Mesenchymal stem cell (in vitro differentiated cells and primary cell): Measurements from ENCODE around the gene SLC7A14.
A peak's percentile ranks its signal among the peaks of the same experiment; 100 is the strongest.

Experiments
- DNase-seq: peaks from one replicate; pipeline ENCODE4 v3.0.0-alpha.2; 2013
- H2AFZ ChIP-seq: one replicate; pipeline ENCODE4 v1.6.1; 2013; ENCODE audit warnings: low read depth, mild to moderate bottlenecking, control low read depth, inconsistent platforms, low read length, moderate library complexity
- H2AK5ac ChIP-seq: 2 replicates; pipeline ENCODE4 v1.6.1; 2013; ENCODE audit warnings: low read length, moderate library complexity, mild to moderate bottlenecking, inconsistent platforms; ENCODE audit not compliant: severe bottlenecking
- H2BK120ac ChIP-seq: one replicate; pipeline ENCODE4 v1.6.1; 2013; ENCODE audit warnings: low read depth, mild to moderate bottlenecking, inconsistent platforms, low read length, moderate library complexity
- H2BK12ac ChIP-seq, 2 experiments: one replicate each; pipeline ENCODE4 v1.6.1; 2013; ENCODE audit warnings: inconsistent platforms in 2 of 2, low read length in 2 of 2, mild to moderate bottlenecking in 2 of 2, moderate library complexity in 2 of 2, control low read depth in 1 of 2
- H2BK15ac ChIP-seq: one replicate; pipeline ENCODE4 v1.6.1; 2013; ENCODE audit warnings: mild to moderate bottlenecking, low read depth, inconsistent platforms; ENCODE audit not compliant: poor library complexity, severe bottlenecking
- H2BK5ac ChIP-seq: 2 replicates; pipeline ENCODE4 v1.6.1; 2013; ENCODE audit warnings: low read depth, mild to moderate bottlenecking, low read length, control low read depth, inconsistent platforms; ENCODE audit not compliant: poor library complexity, severe bottlenecking
- H3K14ac ChIP-seq, 2 experiments: one replicate each; pipeline ENCODE4 v1.6.1; 2013; ENCODE audit warnings: inconsistent platforms in 2 of 2, low read length in 2 of 2, control low read depth in 1 of 2, mild to moderate bottlenecking in 1 of 2, moderate library complexity in 1 of 2
- H3K18ac ChIP-seq, 2 experiments: one replicate each; pipeline ENCODE4 v1.6.1; 2013; ENCODE audit warnings: inconsistent platforms in 2 of 2, low read length in 2 of 2, control low read depth in 1 of 2, low read depth in 1 of 2, mild to moderate bottlenecking in 1 of 2
- H3K23ac ChIP-seq, 2 experiments: one replicate each; pipeline ENCODE4 v1.6.1; 2013; ENCODE audit warnings: inconsistent platforms in 2 of 2, low read length in 2 of 2, mild to moderate bottlenecking in 2 of 2, moderate library complexity in 2 of 2, control low read depth in 1 of 2
- H3K27ac ChIP-seq: 2 replicates; pipeline ENCODE4 v1.5.1; 2013; ENCODE audit warnings: mild to moderate bottlenecking, moderate library complexity, low read length, control low read depth, inconsistent platforms; ENCODE audit not compliant: poor library complexity, severe bottlenecking
- H3K27me3 ChIP-seq, 2 experiments: 2 replicates each; pipeline versions ENCODE4 v1.6.1 to v1.7.0; 2013; ENCODE audit warnings: low read length in 2 of 2, mild to moderate bottlenecking in 2 of 2, moderate library complexity in 2 of 2, control low read depth in 1 of 2, inconsistent platforms in 1 of 2; ENCODE audit not compliant: control insufficient read depth in 1 of 2, insufficient read depth in 1 of 2
- H3K36me3 ChIP-seq, 2 experiments: 2 replicates each; pipeline versions ENCODE4 v1.6.1 to v1.7.0; 2013; ENCODE audit warnings: low read length in 2 of 2, control low read depth in 1 of 2, inconsistent platforms in 1 of 2, low read depth in 1 of 2, mild to moderate bottlenecking in 1 of 2; ENCODE audit not compliant: insufficient read depth in 2 of 2, control insufficient read depth in 1 of 2
- H3K4ac ChIP-seq, 2 experiments: one replicate each; pipeline ENCODE4 v1.6.1; 2013; ENCODE audit warnings: inconsistent platforms in 2 of 2, low read length in 2 of 2, mild to moderate bottlenecking in 2 of 2, moderate library complexity in 2 of 2, control low read depth in 1 of 2, low read depth in 1 of 2
- H3K4me1 ChIP-seq: 2 replicates; pipeline ENCODE4 v1.6.1; 2013; ENCODE audit warnings: low read depth, low read length, control low read depth; ENCODE audit not compliant: control insufficient read depth, insufficient read depth
- H3K4me2 ChIP-seq: 2 replicates; pipeline ENCODE4 v1.6.1; 2013; ENCODE audit warnings: low read length, mild to moderate bottlenecking, inconsistent platforms; ENCODE audit not compliant: poor library complexity, severe bottlenecking
- H3K4me3 ChIP-seq, 2 experiments: 2 replicates each; pipeline versions ENCODE4 v1.5.1 to v1.7.0; 2013; ENCODE audit warnings: low read length in 2 of 2, mild to moderate bottlenecking in 2 of 2, control low read depth in 1 of 2, low read depth in 1 of 2; ENCODE audit not compliant: insufficient read depth in 1 of 2
- H3K79me1 ChIP-seq: replicated peaks from 2 replicates; pipeline ENCODE4 v1.6.1; 2013; ENCODE audit warnings: mild to moderate bottlenecking, control low read depth, low read length, inconsistent platforms; ENCODE audit not compliant: poor library complexity, severe bottlenecking
- H3K9ac ChIP-seq: 2 replicates; pipeline ENCODE4 v1.7.0; 2013; ENCODE audit warnings: mild to moderate bottlenecking, low read length, moderate library complexity
- H3K9me3 ChIP-seq: 2 replicates; pipeline ENCODE4 v1.7.0; 2013; ENCODE audit warnings: mild to moderate bottlenecking, low read length; ENCODE audit not compliant: control insufficient read depth
- H4K8ac ChIP-seq: one replicate; pipeline ENCODE4 v1.6.1; 2013; ENCODE audit warnings: inconsistent platforms, mild to moderate bottlenecking, low read length, moderate library complexity
- H4K91ac ChIP-seq: one replicate; pipeline ENCODE4 v1.6.1; 2013; ENCODE audit warnings: mild to moderate bottlenecking, low read length, inconsistent platforms
- WGBS: methylation state at CpG from one replicate; pipeline ENCODE4 v1.1.7; 2013; ENCODE audit warnings: mixed read lengths; 5-methylcytosine and 5-hydroxymethylcytosine counted together

Gene SLC7A14

GRCh38 chr3:170502297-170502696 lies 83.6 kb downstream of the SLC7A14 start:
- Histone ChIP-seq H2BK15ac (no peak overlapping the region), H2AK5ac (no peak overlapping the region), H3K18ac (no peak overlapping the region), H3K9me3 (no peaks in the 10 kb centered on the region), H3K23ac (no peak overlapping the region), H2AFZ (no peak overlapping the region), H2BK120ac (no peak overlapping the region), H3K27ac (no peak overlapping the region), H3K4me2 (no peak overlapping the region), H3K4ac (no peak overlapping the region), H3K9ac (no peak overlapping the region), H3K79me1 (no peaks in the 10 kb centered on the region), H4K8ac (no peak overlapping the region), H3K4me1 (peaks cover 2% of the 10 kb centered on the region), H2BK5ac (no peak overlapping the region), H4K91ac (no peak overlapping the region), H2BK12ac (no peak overlapping the region), H3K4me3 (no peak overlapping the region), H3K27me3 (no peaks in the 10 kb centered on the region), H3K36me3 (peaks cover 0 to 7% of the 10 kb centered on the region in 2 experiments), H3K14ac (no peak overlapping the region)
- DNase-seq, result no peak
- WGBS, result 80% methylated on average over 1 of the region's 1 CpG

DNA sequence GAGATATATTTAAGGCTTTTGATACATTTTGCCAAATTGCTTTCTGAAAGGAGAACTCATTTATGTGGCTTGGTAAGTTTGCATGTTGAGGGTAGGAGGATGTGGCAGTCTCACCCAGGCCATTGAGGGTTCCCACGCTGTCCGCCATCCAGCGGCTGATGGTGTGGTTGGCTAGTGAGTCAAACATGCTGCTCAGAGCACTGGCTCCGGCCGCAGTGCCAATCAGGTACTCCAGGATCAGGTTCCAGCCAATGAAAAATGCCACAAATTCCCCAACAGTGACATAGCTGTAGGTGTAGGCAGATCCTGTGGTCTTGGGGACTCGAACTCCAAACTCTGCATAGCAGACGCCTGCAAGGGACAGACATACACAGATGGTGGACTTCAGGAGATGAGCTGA lies 84.9 kb downstream of the SLC7A14 start:
- H3K4ac ChIP-seq, result no peak overlapping the region
- H3K36me3 ChIP-seq, result peaks cover 0 to 7% of the 10 kb centered on the region in 2 experiments
- 98% methylated on average over 7 of the region's 7 CpGs for WGBS
- no peak overlapping the region for H3K27ac ChIP-seq
- H3K9me3 ChIP-seq, result no peaks in the 10 kb centered on the region
- no peak for DNase-seq
- no peak overlapping the region for H2AFZ ChIP-seq
- peak overlapping the region; percentile 53 for H4K91ac ChIP-seq
- no peaks in the 10 kb centered on the region for H3K27me3 ChIP-seq
- no peak overlapping the region for H3K18ac ChIP-seq
- no peak overlapping the region for H2AK5ac ChIP-seq
- H2BK12ac ChIP-seq, result no peak overlapping the region
- H3K9ac ChIP-seq, result no peak overlapping the region
- no peak overlapping the region for H2BK15ac ChIP-seq
- no peak overlapping the region for H4K8ac ChIP-seq
- H2BK5ac ChIP-seq, result no peak overlapping the region
- no peak overlapping the region for H3K4me2 ChIP-seq
- no peaks in the 10 kb centered on the region for H3K79me1 ChIP-seq
- H3K4me1 ChIP-seq, result peaks cover 1% of the 10 kb centered on the region
- H2BK120ac ChIP-seq, result no peak overlapping the region
- H3K14ac ChIP-seq, result no peak overlapping the region
- H3K23ac ChIP-seq, result peak overlapping the region in 1 of 2 experiments; percentile 10
- H3K4me3 ChIP-seq, result no peak overlapping the region

GRCh38 chr3:170500462-170500861 lies 85.4 kb downstream of the SLC7A14 start:
- no peak overlapping the region for H4K8ac ChIP-seq
- no peak overlapping the region for H2BK5ac ChIP-seq
- H3K4me1 ChIP-seq, result peaks cover 1% of the 10 kb centered on the region
- H3K27me3 ChIP-seq, result no peaks in the 10 kb centered on the region
- no peak overlapping the region for H3K14ac ChIP-seq
- no CpG with 5 or more reads among the region's 2 CpGs for WGBS
- no peak overlapping the region for H2AK5ac ChIP-seq
- H3K27ac ChIP-seq, result no peak overlapping the region
- H3K79me1 ChIP-seq, result no peaks in the 10 kb centered on the region
- H3K9me3 ChIP-seq, result no peaks in the 10 kb centered on the region
- no peak overlapping the region for H2BK12ac ChIP-seq
- H2AFZ ChIP-seq, result no peak overlapping the region
- no peak overlapping the region for H3K4me3 ChIP-seq
- H3K9ac ChIP-seq, result no peak overlapping the region
- H2BK15ac ChIP-seq, result no peak overlapping the region
- H4K91ac ChIP-seq, result no peak overlapping the region
- H3K23ac ChIP-seq, result no peak overlapping the region
- no peak overlapping the region for H3K4ac ChIP-seq
- DNase-seq, result no peak
- H3K4me2 ChIP-seq, result no peak overlapping the region
- no peak overlapping the region for H3K18ac ChIP-seq
- H2BK120ac ChIP-seq, result no peak overlapping the region
- H3K36me3 ChIP-seq, result peaks cover 0 to 7% of the 10 kb centered on the region in 2 experiments

- peaks cover 1% of the 10 kb centered on the region for H3K4me1 ChIP-seq
- no peak overlapping the region for H3K4me3 ChIP-seq
- no peak overlapping the region for H3K9ac ChIP-seq
- H3K36me3 ChIP-seq, result peaks cover 0 to 7% of the 10 kb centered on the region in 2 experiments
- no peak overlapping the region for H4K8ac ChIP-seq
- no peak overlapping the region for H2BK5ac ChIP-seq
- 67% methylated on average over 3 of the region's 3 CpGs for WGBS
- no peak overlapping the region for H3K18ac ChIP-seq
- no peak overlapping the region for H2BK12ac ChIP-seq
- H4K91ac ChIP-seq, result no peak overlapping the region
- no peak overlapping the region for H3K27ac ChIP-seq
- no peaks in the 10 kb centered on the region for H3K27me3 ChIP-seq
- H2BK15ac ChIP-seq, result no peak overlapping the region
- H3K23ac ChIP-seq, result no peak overlapping the region
- H3K14ac ChIP-seq, result no peak overlapping the region
- H2AK5ac ChIP-seq, result no peak overlapping the region
- no peak overlapping the region for H2BK120ac ChIP-seq
- no peak for DNase-seq
- no peak overlapping the region for H3K4me2 ChIP-seq
- no peak overlapping the region for H2AFZ ChIP-seq
- H3K4ac ChIP-seq, result peak overlapping the region in 1 of 2 experiments; percentile 63
- H3K9me3 ChIP-seq, result no peaks in the 10 kb centered on the region
- no peaks in the 10 kb centered on the region for H3K79me1 ChIP-seq
Observed at GRCh38 chr3:170499562-170500156, 86.2 kb downstream of the SLC7A14 start.
